Esophagus muscularis mucosa (tissue), 2 donors: ENCODE data around the gene DUSP6.

Experiments used
- POLR2A ChIP-seq: fragments of 450-650 bp; IDR thresholded peaks from one replicate; pipeline ENCODE4 v1.6.1; 2017; ENCODE audit warnings: antibody characterized with exemption, moderate library complexity, mild to moderate bottlenecking, low read depth
- POLR2AphosphoS5 ChIP-seq, 2 donors: sonication (generic); formaldehyde crosslinking; IDR thresholded peaks; one replicate each; pipeline ENCODE4 v1.6.1; 2017; ENCODE audit warnings: antibody characterized with exemption in 2 of 2

GRCh38 chr12:89373763-89374572 is 21.7 kb upstream of the DUSP6 start:
- TF ChIP-seq POLR2A, result no peak
- peak; percentile 54 to 71 for TF ChIP-seq POLR2AphosphoS5 (IDR thresholded peaks at IDR 0.05)
